PC-3 (cell line): Measurements from ENCODE around the gene CFAP57. TPM values are rescaled to one million over a fixed set of nuclear protein-coding genes. Genes with fewer than 3 reads are reported as not detected.
"Not testable (repeated sequence)": the region's sequence is repeated elsewhere in the genome, so short reads cannot be mapped to it uniquely, and the experiment has no call there.

Experiments
- ATAC-seq: fragments of 200-7000 bp; cut with Tn5 transposase; 2 replicates; pipeline ENCODE4 v1.9.1; 2020; ENCODE audit warnings: mild to moderate bottlenecking, moderate library complexity
- BruUV-seq: library from RNA; stranded (reverse); fragments of 400-500 nt; replicated peaks from 2 replicates; lab custom pipeline; 2021; lab: Mats Ljungman, UMichigan
- CTCF ChIA-PET: fragments of 300-600 bp; sonication (Branson Sonifier 250); formaldehyde crosslinking; loops from one replicate; lab custom pipeline; 2022; ENCODE audit warnings: antibody characterized with exemption; lab: Charles Lee
- POLR2A ChIA-PET: fragments of 300-600 bp; sonication (Branson Sonifier 250); formaldehyde crosslinking; loops from one replicate; lab custom pipeline; 2022; ENCODE audit warnings: antibody characterized with exemption; ENCODE audit not compliant: unreplicated experiment; lab: Charles Lee
- DNase-seq: peaks from one replicate; pipeline ENCODE4 v3.0.0-alpha.2; 2015
- H2AFZ ChIP-seq: fragments of 300-600 bp; sonication (generic); 2 replicates; pipeline ENCODE4 v1.6.0; 2016; ENCODE audit warnings: antibody characterized with exemption, low read length
- H3F3A ChIP-seq: fragments of 300-600 bp; sonication (generic); one replicate; pipeline ENCODE4 v1.6.0; 2017; ENCODE audit warnings: antibody characterized with exemption, low read length, control low read depth, mild to moderate bottlenecking; ENCODE audit not compliant: unreplicated experiment
- H3K27ac ChIP-seq: fragments of 300-600 bp; sonication (generic); 2 replicates; pipeline ENCODE4 v1.5.1; 2016; ENCODE audit warnings: mild to moderate bottlenecking, low read length
- H3K27me3 ChIP-seq: fragments of 300-600 bp; sonication (generic); 2 replicates; pipeline ENCODE4 v1.6.1; 2016; ENCODE audit warnings: low read length, mixed read lengths
- H3K36me3 ChIP-seq: fragments of 300-600 bp; sonication (generic); 2 replicates; pipeline ENCODE4 v1.6.1; 2016; ENCODE audit warnings: low read depth, mixed run types, low read length, mixed read lengths
- H3K4me1 ChIP-seq: fragments of 300-600 bp; sonication (generic); 2 replicates; pipeline ENCODE4 v1.5.1; 2016; ENCODE audit warnings: low read length; ENCODE audit not compliant: insufficient read depth
- H3K4me2 ChIP-seq: fragments of 300-600 bp; sonication (generic); 2 replicates; pipeline ENCODE4 v1.6.0; 2016; ENCODE audit warnings: low read length
- H3K4me3 ChIP-seq: fragments of 300-600 bp; sonication (generic); 2 replicates; pipeline ENCODE4 v1.5.1; 2016; ENCODE audit warnings: mild to moderate bottlenecking, low read length, mixed read lengths
- H3K79me2 ChIP-seq: fragments of 300-600 bp; sonication (generic); 2 replicates; pipeline ENCODE4 v1.6.1; 2017; ENCODE audit warnings: low read length, mixed read lengths
- H3K9ac ChIP-seq: fragments of 300-600 bp; sonication (generic); 2 replicates; pipeline ENCODE4 v1.6.0; 2016; ENCODE audit warnings: mild to moderate bottlenecking, low read length
- H3K9me2 ChIP-seq: fragments of 300-600 bp; sonication (generic); replicated peaks from 2 replicates; pipeline ENCODE4 v1.6.1; 2016; ENCODE audit warnings: mixed run types, low read length, mixed read lengths
- H3K9me3 ChIP-seq: fragments of 300-600 bp; sonication (generic); 2 replicates; pipeline ENCODE4 v1.6.1; 2016; ENCODE audit warnings: low read length, mixed read lengths
- H4K20me1 ChIP-seq: fragments of 300-600 bp; sonication (generic); 2 replicates; pipeline ENCODE4 v1.6.1; 2016; ENCODE audit warnings: low read length, mixed read lengths
- CTCF ChIP-seq: fragments of 300-600 bp; sonication (generic); conservative IDR thresholded peaks from 2 replicates; pipeline ENCODE4 v1.5.1; 2017; ENCODE audit warnings: antibody characterized with exemption, low read depth, mild to moderate bottlenecking, low read length
- EZH2 ChIP-seq: fragments of 300-600 bp; sonication (generic); IDR thresholded peaks from one replicate; pipeline ENCODE4 v1.6.1; 2017; ENCODE audit warnings: antibody characterized with exemption, mild to moderate bottlenecking, low read length; ENCODE audit not compliant: unreplicated experiment
- EZH2phosphoT487 ChIP-seq: fragments of 300-600 bp; sonication (generic); IDR thresholded peaks from 2 replicates; pipeline ENCODE4 v1.6.1; 2018; ENCODE audit warnings: mild to moderate bottlenecking, antibody characterized with exemption, low read length, borderline replicate concordance
- intact Hi-C: fragments of 100-400 bp; cut with micrococcal nuclease; formaldehyde crosslinking; loops from 2 replicates; pipeline ENCODE4 v1.9.0; 2023
- total RNA-seq: library from RNA; depleted of rRNA; stranded (reverse); fragments of >200 nt; gene quantifications from 2 replicates; pipeline ENCODE4 v1.2.3, GENCODE V29; 2014

The CFAP57 gene
- total RNA-seq, 1 experiment from 2014 or later = 1.2 TPM

- BruUV-seq = TSS peak; percentile 99
- H3K9me3 ChIP-seq = no peaks in the 10 kb centered on the region
- ChIA-PET POLR2A (interaction anchor here (0.6 to 0.7 kb wide), 2 partner anchors 35 to 159 kb away, joined by 3 to 4 read pairs; partner anchors contain the start of genes CFAP57 and EBNA1BP2), CTCF (interaction anchor here (1.2 kb wide), 1 partner anchor 20 kb away, joined by 3 read pairs; no protein-coding TSS in a partner anchor)
- peak overlapping the region; percentile 79 for H3K4me2 ChIP-seq
- intact Hi-C loops = no loop called here
- H4K20me1 ChIP-seq = no peaks in the 10 kb centered on the region
- peak overlapping the region; percentile 95 for H3K27ac ChIP-seq
- peaks cover 31% of the 10 kb centered on the region for H3K4me1 ChIP-seq
- no peaks in the 10 kb centered on the region for H3K36me3 ChIP-seq
- no peaks in the 10 kb centered on the region for H3K9me2 ChIP-seq
- peaks cover 22% of the 10 kb centered on the region for H3F3A ChIP-seq
- H2AFZ ChIP-seq = peak overlapping the region; percentile 72
- no peaks in the 10 kb centered on the region for H3K27me3 ChIP-seq
- DNase-seq (no peak), ATAC-seq (no peak; the same call in 1 of the 2 replicates)
- H3K9ac ChIP-seq = peak overlapping the region; percentile 57
- H3K4me3 ChIP-seq = peak overlapping the region; percentile 17; the same call in 1 of the 2 replicates
- TF ChIP-seq EZH2 = no peak
- no peak for TF ChIP-seq CTCF
- no peak for TF ChIP-seq EZH2phosphoT487
- H3K79me2 ChIP-seq = no peaks in the 10 kb centered on the region
These were observed 35.2 kb downstream of the CFAP57 start for GRCh38 chr1:43207229-43207853.

GRCh38 chr1:43208277-43208676 lies 36.1 kb downstream of the CFAP57 start:
- H3K79me2 ChIP-seq, intact Hi-C loops, H3K9ac ChIP-seq, H3K4me2 ChIP-seq, H3K27me3 ChIP-seq, DNase-seq, H4K20me1 ChIP-seq, H2AFZ ChIP-seq, BruUV-seq, H3K4me3 ChIP-seq, CTCF ChIA-PET, H3K36me3 ChIP-seq, ATAC-seq, H3K9me3 ChIP-seq, H3K27ac ChIP-seq, POLR2A ChIA-PET, H3K9me2 ChIP-seq: not testable (repeated sequence)
- H3K4me1 ChIP-seq = peaks cover 31% of the 10 kb centered on the region
- peaks cover 22% of the 10 kb centered on the region for H3F3A ChIP-seq

- ChIA-PET CTCF (no interaction called here), POLR2A (no interaction called here)
- no peaks in the 10 kb centered on the region for H3K27me3 ChIP-seq
- H3K27ac ChIP-seq = no peak overlapping the region
- no peaks in the 10 kb centered on the region for H3K9me2 ChIP-seq
- no peaks in the 10 kb centered on the region for H4K20me1 ChIP-seq
- H3K36me3 ChIP-seq = no peaks in the 10 kb centered on the region
- no TSS peak for BruUV-seq
- H3K9ac ChIP-seq = no peak overlapping the region
- no peak overlapping the region for H3K4me2 ChIP-seq
- H3K4me3 ChIP-seq = no peak overlapping the region
- no peaks in the 10 kb centered on the region for H3K9me3 ChIP-seq
- no peak overlapping the region for H2AFZ ChIP-seq
- H3K4me1 ChIP-seq = no peaks in the 10 kb centered on the region
- H3F3A ChIP-seq = no peaks in the 10 kb centered on the region
- intact Hi-C loops = no loop called here
- no peak for TF ChIP-seq EZH2phosphoT487
- H3K79me2 ChIP-seq = no peaks in the 10 kb centered on the region
- ATAC-seq (no peak), DNase-seq (no peak)
These were observed 42.6 kb downstream of the CFAP57 start for GRCh38 chr1:43214501-43215444.
